ENCODE data around the gene PALB2. TPM values are rescaled to one million over a fixed set of nuclear protein-coding genes. Genes with fewer than 3 reads are reported as not detected.

The PALB2 gene
- total and polyA plus RNA-seq, 9 of the 15 experiments (the other 6 are each of a cell fraction or from before 2014, with no cell fraction given) = 7.0 to 25.8 (median 15.2) TPM

DNA sequence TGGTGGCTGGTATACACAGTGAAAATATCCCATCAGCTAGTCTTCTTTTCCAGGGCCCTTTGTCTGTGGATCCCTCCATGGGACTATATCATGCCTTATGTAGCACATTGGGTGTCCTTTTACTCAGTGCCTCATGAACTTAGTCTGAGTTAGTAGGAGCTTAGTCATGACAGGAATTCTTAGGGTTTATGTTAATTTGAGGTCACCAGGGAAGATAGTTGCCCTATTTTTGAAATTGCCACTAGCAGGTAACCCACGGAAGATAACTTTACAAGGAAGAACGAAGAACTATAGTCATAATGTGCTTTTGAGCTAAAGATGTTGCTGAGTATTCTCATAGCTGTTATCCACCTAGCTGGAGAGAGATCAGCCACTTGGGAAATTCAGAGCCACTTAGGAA lies 22.8 kb upstream of the PALB2 start:
- H3K4me1 ChIP-seq (replicated peaks in 1 of 2; ENCODE audit: control insufficient read depth in 2 of 2, insufficient read depth in 2 of 2, low read length in 2 of 2) = peaks cover 4 to 24% of the 10 kb centered on the region in 2 experiments; a peak in 3 of 5 replicates
- ATAC-seq = no peak
- no peaks in the 10 kb centered on the region for H3K9me1 ChIP-seq (ENCODE audit: control insufficient read depth, insufficient read depth, low read length)
- FAIRE-seq = no peak
- ChIA-PET POLR2A (interaction anchor here (0.7 to 2.0 kb wide), 6 partner anchors 9 to 25 kb away, joined by 3 to 11 read pairs (median 4); partner anchors contain the start of gene PLK1), CTCF (ENCODE audit: low intra/inter-chr PET ratio) (no interaction called here)
- H4K20me1 ChIP-seq (replicated peaks; ENCODE audit: control insufficient read depth, insufficient read depth, low read length) = peaks cover 10% of the 10 kb centered on the region; the same call in 1 of the 2 replicates
- no peak for DNase-seq (ENCODE audit: extremely low read depth in 1 of 4, low spot score in 3 of 4)
- H3K36me3 ChIP-seq (ENCODE audit: control insufficient read depth, insufficient read depth, low read length) = peaks cover 93% of the 10 kb centered on the region
- intact Hi-C loops (cut with micrococcal nuclease) = no loop called here
- TF ChIP-seq ZHX1 (conservative IDR thresholded peaks at IDR 0.05; ENCODE audit: low read length) (no peak), ZBTB7A (IDR thresholded peaks at IDR 0.05; ENCODE audit: borderline replicate concordance, control insufficient read depth, low read depth, low read length) (no peak), RHOXF2B (CRISPR knock-in tag; conservative IDR thresholded peaks at IDR 0.05) (no peak), PHF20 (IDR thresholded peaks at IDR 0.05; ENCODE audit: partially characterized antibody) (no peak), SAFB (IDR thresholded peaks at IDR 0.05; ENCODE audit: borderline replicate concordance, low read depth, low read length) (no peak), ARID1B (IDR thresholded peaks at IDR 0.05) (no peak)
- TF ChIP-seq, protein P1, sequence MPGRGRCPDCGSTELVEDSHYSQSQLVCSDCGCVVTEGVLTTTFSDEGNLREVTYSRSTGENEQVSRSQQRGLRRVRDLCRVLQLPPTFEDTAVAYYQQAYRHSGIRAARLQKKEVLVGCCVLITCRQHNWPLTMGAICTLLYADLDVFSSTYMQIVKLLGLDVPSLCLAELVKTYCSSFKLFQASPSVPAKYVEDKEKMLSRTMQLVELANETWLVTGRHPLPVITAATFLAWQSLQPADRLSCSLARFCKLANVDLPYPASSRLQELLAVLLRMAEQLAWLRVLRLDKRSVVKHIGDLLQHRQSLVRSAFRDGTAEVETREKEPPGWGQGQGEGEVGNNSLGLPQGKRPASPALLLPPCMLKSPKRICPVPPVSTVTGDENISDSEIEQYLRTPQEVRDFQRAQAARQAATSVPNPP (IDR thresholded peaks at IDR 0.05; ENCODE audit: borderline replicate concordance, insufficient read depth, insufficient read length) = no peak
- no peaks in the 10 kb centered on the region for H3K79me2 ChIP-seq (ENCODE audit: control insufficient read depth, insufficient read depth, low read length)
- in situ Hi-C loops (cut with MboI) = no loop called here
- H3K4me3 ChIP-seq = no peak overlapping the region
- H3K27ac ChIP-seq (ENCODE audit: extremely low read depth, low read depth, low read length) = no peak overlapping the region
- no peak overlapping the region for H3K4me2 ChIP-seq (ENCODE audit: insufficient read depth, low read length)
- no TSS peak for BruUV-seq (replicated peaks)
- no peak overlapping the region for H3K9ac ChIP-seq (ENCODE audit: insufficient read depth in 1 of 2, low read depth in 2 of 2, low read length in 2 of 2)
- no peaks in the 10 kb centered on the region for H3K27me3 ChIP-seq (ENCODE audit: control insufficient read depth in 2 of 2, insufficient read depth in 2 of 2, low read length in 2 of 2)
- H2AFZ ChIP-seq (ENCODE audit: low read depth, low read length) = no peak overlapping the region
- WGBS (ENCODE audit: insufficient coverage, low coverage, missing lambda C conversion rate) = 88% methylated on average over 2 of the region's 2 CpGs
- H3K9me3 ChIP-seq (replicated peaks; ENCODE audit: control insufficient read depth, insufficient read depth, low read depth, low read length) = no peaks in the 10 kb centered on the region

Data from K562 (cell line).